ENCODE data around the gene CEMIP.

DNA sequence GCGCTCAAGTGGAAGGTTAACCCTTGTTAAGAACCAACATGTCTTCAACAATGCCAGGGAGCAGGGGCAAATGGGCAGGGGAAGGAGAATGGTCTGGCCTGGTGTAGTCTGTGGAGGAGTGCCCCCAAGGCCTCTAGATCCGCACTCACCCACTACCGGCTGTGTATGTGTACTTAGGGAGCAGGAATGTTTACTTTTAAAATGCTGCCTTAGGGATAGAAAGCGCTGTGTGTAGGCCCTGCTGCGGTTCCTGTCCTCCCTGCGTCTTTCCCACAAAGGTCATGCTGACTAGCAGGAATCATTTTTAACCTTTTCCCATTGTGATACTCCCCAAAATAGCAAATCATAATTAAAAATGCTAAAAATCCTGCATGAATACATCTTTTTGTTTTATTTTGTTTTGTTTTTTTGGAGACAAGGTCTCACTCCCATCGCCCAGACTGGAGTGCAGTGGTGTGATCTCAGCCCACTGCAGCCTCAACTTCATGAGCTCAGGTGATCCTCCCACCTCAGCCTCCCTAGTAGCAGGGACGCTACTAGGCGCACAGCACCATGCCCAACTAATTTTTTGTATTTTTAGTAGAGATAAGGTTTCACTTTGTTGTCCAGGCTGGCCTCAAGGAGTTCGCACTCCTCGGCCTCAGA lies 35.9 kb upstream of the CEMIP start:
- TF ChIP-seq POLR2A (IDR thresholded peaks at IDR 0.05): no peak
- TF ChIP-seq, protein P1, sequence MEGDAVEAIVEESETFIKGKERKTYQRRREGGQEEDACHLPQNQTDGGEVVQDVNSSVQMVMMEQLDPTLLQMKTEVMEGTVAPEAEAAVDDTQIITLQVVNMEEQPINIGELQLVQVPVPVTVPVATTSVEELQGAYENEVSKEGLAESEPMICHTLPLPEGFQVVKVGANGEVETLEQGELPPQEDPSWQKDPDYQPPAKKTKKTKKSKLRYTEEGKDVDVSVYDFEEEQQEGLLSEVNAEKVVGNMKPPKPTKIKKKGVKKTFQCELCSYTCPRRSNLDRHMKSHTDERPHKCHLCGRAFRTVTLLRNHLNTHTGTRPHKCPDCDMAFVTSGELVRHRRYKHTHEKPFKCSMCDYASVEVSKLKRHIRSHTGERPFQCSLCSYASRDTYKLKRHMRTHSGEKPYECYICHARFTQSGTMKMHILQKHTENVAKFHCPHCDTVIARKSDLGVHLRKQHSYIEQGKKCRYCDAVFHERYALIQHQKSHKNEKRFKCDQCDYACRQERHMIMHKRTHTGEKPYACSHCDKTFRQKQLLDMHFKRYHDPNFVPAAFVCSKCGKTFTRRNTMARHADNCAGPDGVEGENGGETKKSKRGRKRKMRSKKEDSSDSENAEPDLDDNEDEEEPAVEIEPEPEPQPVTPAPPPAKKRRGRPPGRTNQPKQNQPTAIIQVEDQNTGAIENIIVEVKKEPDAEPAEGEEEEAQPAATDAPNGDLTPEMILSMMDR (IDR thresholded peaks at IDR 0.05): no peak

Measured in lower leg skin (tissue), 3 donors.